K562 (cell line): ENCODE results near the gene ADGRG1. TPM values are rescaled to one million over a fixed set of nuclear protein-coding genes. Genes with fewer than 3 reads are reported as not detected.

Experiments
- C11orf30 ChIP-seq: fragments of 450-650 bp; IDR thresholded peaks from 2 replicates; pipeline ENCODE4 v1.6.1; 2016; ENCODE audit warnings: low read depth, mild to moderate bottlenecking
- FOXA3 ChIP-seq, 2 experiments: fragments of 450-650 bp in 1 of 2; sonication (generic) in 1 of 2; formaldehyde crosslinking; IDR thresholded peaks in 1 of 2; conservative IDR thresholded peaks in 1 of 2; 2 replicates each; pipeline versions ENCODE4 v1.4.0 to v1.8.0; 2020 to 2022; ENCODE audit warnings: mild to moderate bottlenecking in 2 of 2, missing genetic modification reagents in 1 of 2
- JUND ChIP-seq, 2 experiments: IDR thresholded peaks; 2 replicates in 1 of 2; 3 replicates in 1 of 2; pipeline ENCODE4 v1.6.1; 2011; ENCODE audit warnings: borderline replicate concordance in 2 of 2, low read depth in 2 of 2, low read length in 2 of 2, improper control_type of control experiment in 1 of 2, missing biosample characterization in 1 of 2, missing genetic modification characterization in 1 of 2, missing genetic modification reagents in 1 of 2
- KHSRP ChIP-seq: fragments of 450-650 bp; IDR thresholded peaks from 2 replicates; pipeline ENCODE4 v1.6.1; 2017
- RBM14 ChIP-seq: fragments of 200-400 bp; formaldehyde crosslinking; IDR thresholded peaks from 2 replicates; pipeline ENCODE4 v1.6.1; 2018; ENCODE audit warnings: low read depth, mild to moderate bottlenecking, low read length, moderate library complexity, borderline replicate concordance; ENCODE audit not compliant: insufficient read depth
- ZNF253 ChIP-seq: fragments of 250-450 bp; sonication (Bioruptor Pico); conservative IDR thresholded peaks from 2 replicates; pipeline ENCODE4 v1.6.1; 2021; ENCODE audit warnings: mild to moderate bottlenecking
- ZNF445 ChIP-seq: fragments of 250-450 bp; sonication (Bioruptor Pico); IDR thresholded peaks from 2 replicates; pipeline ENCODE4 v1.4.0; 2020; ENCODE audit warnings: low read depth, mild to moderate bottlenecking, moderate library complexity
- ZNF561 ChIP-seq: fragments of 450-650 bp; formaldehyde crosslinking; conservative IDR thresholded peaks from 2 replicates; pipeline ENCODE4 v1.4.0; 2020; ENCODE audit warnings: mild to moderate bottlenecking, moderate library complexity
- polyA plus RNA-seq, 8 experiments: library from polyadenylated mRNA; depleted of rRNA in 4 of 8; stranded (reverse) in 5 of 8; unstranded in 3 of 8; fragments of >200 nt; fragmentation: Nextera tagmentation in 2 of 8; fragmentation: Illumina TruSeq in 1 of 8; extraction: Ambion mirVana in 2 of 8; extraction: Trizol in 1 of 8; gene quantifications; 2 replicates each; pipeline versions ENCODE4 v1.2.1 to v1.2.3, GENCODE V29; 2011 to 2014; ENCODE audit warnings: inconsistent platforms in 1 of 8, missing spikeins in 1 of 8
- total RNA-seq, 7 experiments: library from RNA; depleted of rRNA in 6 of 7; stranded (reverse); fragments of >200 nt in 6 of 7; fragmentation: Illumina TruSeq in 2 of 7; extraction: Trizol in 2 of 7; gene quantifications; 2 replicates each; pipeline versions ENCODE4 v1.2.1 to v1.2.3, GENCODE V29; 2011 to 2021; ENCODE audit warnings: low replicate concordance in 1 of 7
- TF ChIP-seq, protein P1 (sequence below), 2 experiments: fragments of 150-350 bp in 1 of 2; IDR thresholded peaks; 2 replicates each; pipeline ENCODE4 v1.6.1; 2012 to 2016; ENCODE audit warnings: low read depth in 2 of 2, low read length in 2 of 2, mild to moderate bottlenecking in 1 of 2, moderate library complexity in 1 of 2
- TF ChIP-seq, protein P2 (sequence below), 2 experiments: IDR thresholded peaks; 2 replicates each; pipeline ENCODE4 v1.6.1; 2012; ENCODE audit warnings: improper control_type of control experiment in 2 of 2, low read depth in 2 of 2, low read length in 2 of 2, borderline replicate concordance in 1 of 2
- TF ChIP-seq, protein P3 (sequence below): fragments of 450-650 bp; IDR thresholded peaks from 2 replicates; pipeline ENCODE4 v1.6.1; 2016; ENCODE audit warnings: low read depth, mild to moderate bottlenecking, moderate library complexity
- TF ChIP-seq, protein P4 (sequence below), 3 experiments: fragments of 200-800 bp in 1 of 3; sonication (Bioruptor generic) in 1 of 3; sonication (generic) in 1 of 3; formaldehyde crosslinking in 1 of 3; IDR thresholded peaks; 2 replicates each; pipeline versions ENCODE4 v1.6.1 to v1.8.0; 2016 to 2022; ENCODE audit warnings: mild to moderate bottlenecking in 2 of 3, missing compliant biosample characterization in 2 of 3, missing genetic modification characterization in 2 of 3, missing genetic modification reagents in 1 of 3
- TF ChIP-seq, protein P5 (sequence below): IDR thresholded peaks from 2 replicates; pipeline ENCODE4 v1.6.1; 2014; ENCODE audit warnings: antibody characterized with exemption
- TF ChIP-seq, protein P6 (sequence below): sonication (generic); formaldehyde crosslinking; IDR thresholded peaks from 2 replicates; pipeline ENCODE4 v1.8.0; 2022; ENCODE audit warnings: mild to moderate bottlenecking, missing genetic modification reagents

Gene ADGRG1
- total and polyA plus RNA-seq, 9 of the 15 experiments (the other 6 are each of a cell fraction or from before 2014, with no cell fraction given): 0.04 to 0.31 (median 0.16) TPM; not detected in 6

DNA sequence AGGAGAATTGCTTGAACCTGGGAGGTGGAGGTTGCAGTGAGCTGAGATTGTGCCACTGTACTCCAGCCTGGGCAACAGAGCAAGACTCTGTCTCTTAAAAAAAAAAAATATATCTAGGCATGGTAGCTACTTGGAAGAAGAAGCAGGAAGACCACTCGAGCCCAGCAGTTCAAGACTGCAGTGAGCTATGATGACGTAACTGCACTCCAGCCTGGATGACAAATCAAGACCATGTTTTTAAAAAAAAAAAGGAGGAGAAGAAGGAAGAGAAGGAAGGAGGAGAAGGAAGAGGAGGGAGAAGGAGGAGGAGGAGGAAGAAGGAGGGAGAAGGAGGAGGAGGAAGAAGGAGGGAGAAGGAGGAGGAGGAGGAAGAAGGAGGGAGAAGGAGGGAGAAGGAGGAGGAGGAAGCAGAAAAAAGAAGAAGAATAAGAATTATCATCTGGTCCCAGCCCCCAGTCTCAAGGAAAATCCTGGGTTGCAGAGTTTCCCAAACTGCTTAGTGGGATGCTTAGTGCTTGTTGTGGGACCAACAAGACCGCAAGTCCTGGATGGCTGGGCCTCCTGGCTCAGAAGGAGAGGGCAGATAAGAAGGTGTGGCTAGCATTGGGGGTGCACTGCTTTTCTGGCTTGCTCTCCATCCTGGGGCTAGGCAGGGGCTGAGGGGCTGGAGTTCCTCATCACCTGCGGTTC lies 62.5 kb downstream of the ADGRG1 start (continued):
- TF ChIP-seq, protein P1, sequence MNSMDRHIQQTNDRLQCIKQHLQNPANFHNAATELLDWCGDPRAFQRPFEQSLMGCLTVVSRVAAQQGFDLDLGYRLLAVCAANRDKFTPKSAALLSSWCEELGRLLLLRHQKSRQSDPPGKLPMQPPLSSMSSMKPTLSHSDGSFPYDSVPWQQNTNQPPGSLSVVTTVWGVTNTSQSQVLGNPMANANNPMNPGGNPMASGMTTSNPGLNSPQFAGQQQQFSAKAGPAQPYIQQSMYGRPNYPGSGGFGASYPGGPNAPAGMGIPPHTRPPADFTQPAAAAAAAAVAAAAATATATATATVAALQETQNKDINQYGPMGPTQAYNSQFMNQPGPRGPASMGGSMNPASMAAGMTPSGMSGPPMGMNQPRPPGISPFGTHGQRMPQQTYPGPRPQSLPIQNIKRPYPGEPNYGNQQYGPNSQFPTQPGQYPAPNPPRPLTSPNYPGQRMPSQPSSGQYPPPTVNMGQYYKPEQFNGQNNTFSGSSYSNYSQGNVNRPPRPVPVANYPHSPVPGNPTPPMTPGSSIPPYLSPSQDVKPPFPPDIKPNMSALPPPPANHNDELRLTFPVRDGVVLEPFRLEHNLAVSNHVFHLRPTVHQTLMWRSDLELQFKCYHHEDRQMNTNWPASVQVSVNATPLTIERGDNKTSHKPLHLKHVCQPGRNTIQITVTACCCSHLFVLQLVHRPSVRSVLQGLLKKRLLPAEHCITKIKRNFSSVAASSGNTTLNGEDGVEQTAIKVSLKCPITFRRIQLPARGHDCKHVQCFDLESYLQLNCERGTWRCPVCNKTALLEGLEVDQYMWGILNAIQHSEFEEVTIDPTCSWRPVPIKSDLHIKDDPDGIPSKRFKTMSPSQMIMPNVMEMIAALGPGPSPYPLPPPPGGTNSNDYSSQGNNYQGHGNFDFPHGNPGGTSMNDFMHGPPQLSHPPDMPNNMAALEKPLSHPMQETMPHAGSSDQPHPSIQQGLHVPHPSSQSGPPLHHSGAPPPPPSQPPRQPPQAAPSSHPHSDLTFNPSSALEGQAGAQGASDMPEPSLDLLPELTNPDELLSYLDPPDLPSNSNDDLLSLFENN (IDR thresholded peaks at IDR 0.05; ENCODE audit: low read depth in 2 of 2, low read length in 2 of 2): 0 out of 4 replicates have a peak, but pooled peaks of 1 of the 2 experiments have one; percentile 34
- TF ChIP-seq, protein P2, sequence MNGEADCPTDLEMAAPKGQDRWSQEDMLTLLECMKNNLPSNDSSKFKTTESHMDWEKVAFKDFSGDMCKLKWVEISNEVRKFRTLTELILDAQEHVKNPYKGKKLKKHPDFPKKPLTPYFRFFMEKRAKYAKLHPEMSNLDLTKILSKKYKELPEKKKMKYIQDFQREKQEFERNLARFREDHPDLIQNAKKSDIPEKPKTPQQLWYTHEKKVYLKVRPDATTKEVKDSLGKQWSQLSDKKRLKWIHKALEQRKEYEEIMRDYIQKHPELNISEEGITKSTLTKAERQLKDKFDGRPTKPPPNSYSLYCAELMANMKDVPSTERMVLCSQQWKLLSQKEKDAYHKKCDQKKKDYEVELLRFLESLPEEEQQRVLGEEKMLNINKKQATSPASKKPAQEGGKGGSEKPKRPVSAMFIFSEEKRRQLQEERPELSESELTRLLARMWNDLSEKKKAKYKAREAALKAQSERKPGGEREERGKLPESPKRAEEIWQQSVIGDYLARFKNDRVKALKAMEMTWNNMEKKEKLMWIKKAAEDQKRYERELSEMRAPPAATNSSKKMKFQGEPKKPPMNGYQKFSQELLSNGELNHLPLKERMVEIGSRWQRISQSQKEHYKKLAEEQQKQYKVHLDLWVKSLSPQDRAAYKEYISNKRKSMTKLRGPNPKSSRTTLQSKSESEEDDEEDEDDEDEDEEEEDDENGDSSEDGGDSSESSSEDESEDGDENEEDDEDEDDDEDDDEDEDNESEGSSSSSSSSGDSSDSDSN (IDR thresholded peaks at IDR 0.05; ENCODE audit: borderline replicate concordance in 1 of 2, low read depth in 2 of 2, low read length in 2 of 2): no peak
- TF ChIP-seq C11orf30 (no peak), RBM14 (no peak), FOXA3 (CRISPR knock-in tag; conservative IDR thresholded peaks at IDR 0.05 in 1 of 2, IDR thresholded peaks at IDR 0.05 in 1 of 2) (no peak), JUND (IDR thresholded peaks at IDR 0.05; ENCODE audit: borderline replicate concordance, low read depth, low read length) (peak; percentile 3; the same call in 1 of the 2 replicates), JUND (tag; IDR thresholded peaks at IDR 0.05; ENCODE audit: borderline replicate concordance, low read depth, low read length) (peak; percentile 40; the same call in 1 of the 3 replicates), ZNF445 (CRISPR knock-in tag) (no peak), KHSRP (no peak), ZNF253 (no peak), ZNF561 (CRISPR knock-in tag) (no peak)
- TF ChIP-seq, protein P3, sequence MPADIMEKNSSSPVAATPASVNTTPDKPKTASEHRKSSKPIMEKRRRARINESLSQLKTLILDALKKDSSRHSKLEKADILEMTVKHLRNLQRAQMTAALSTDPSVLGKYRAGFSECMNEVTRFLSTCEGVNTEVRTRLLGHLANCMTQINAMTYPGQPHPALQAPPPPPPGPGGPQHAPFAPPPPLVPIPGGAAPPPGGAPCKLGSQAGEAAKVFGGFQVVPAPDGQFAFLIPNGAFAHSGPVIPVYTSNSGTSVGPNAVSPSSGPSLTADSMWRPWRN: no peak
- TF ChIP-seq, protein P4, sequence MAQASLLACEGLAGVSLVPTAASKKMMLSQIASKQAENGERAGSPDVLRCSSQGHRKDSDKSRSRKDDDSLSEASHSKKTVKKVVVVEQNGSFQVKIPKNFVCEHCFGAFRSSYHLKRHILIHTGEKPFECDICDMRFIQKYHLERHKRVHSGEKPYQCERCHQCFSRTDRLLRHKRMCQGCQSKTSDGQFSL (CRISPR knock-in tag; IDR thresholded peaks at IDR 0.05): peak; percentile 95
- TF ChIP-seq, protein P4 (tag; IDR thresholded peaks at IDR 0.05): peak in 1 of 2 experiments; percentile 65; a peak in 2 of 4 replicates
- TF ChIP-seq, protein P5, sequence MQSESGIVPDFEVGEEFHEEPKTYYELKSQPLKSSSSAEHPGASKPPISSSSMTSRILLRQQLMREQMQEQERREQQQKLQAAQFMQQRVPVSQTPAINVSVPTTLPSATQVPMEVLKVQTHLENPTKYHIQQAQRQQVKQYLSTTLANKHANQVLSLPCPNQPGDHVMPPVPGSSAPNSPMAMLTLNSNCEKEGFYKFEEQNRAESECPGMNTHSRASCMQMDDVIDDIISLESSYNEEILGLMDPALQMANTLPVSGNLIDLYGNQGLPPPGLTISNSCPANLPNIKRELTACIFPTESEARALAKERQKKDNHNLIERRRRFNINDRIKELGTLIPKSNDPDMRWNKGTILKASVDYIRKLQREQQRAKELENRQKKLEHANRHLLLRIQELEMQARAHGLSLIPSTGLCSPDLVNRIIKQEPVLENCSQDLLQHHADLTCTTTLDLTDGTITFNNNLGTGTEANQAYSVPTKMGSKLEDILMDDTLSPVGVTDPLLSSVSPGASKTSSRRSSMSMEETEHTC: no peak
- TF ChIP-seq, protein P6, sequence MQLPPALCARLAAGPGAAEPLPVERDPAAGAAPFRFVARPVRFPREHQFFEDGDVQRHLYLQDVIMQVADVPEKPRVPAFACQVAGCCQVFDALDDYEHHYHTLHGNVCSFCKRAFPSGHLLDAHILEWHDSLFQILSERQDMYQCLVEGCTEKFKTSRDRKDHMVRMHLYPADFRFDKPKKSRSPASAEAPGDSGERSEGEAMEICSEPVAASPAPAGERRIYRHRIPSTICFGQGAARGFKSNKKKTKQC (CRISPR knock-in tag): no peak
